HFFc6 (cell line): ENCODE results near the gene ZNF408. TPM values are rescaled to one million over a fixed set of nuclear protein-coding genes. Genes with fewer than 3 reads are reported as not detected.
A peak's percentile ranks its signal among the peaks of the same experiment; 100 is the strongest.

Experiments
- DNase-seq: peaks from one replicate; pipeline ENCODE4 v3.0.0-alpha.2; 2018
- H3K27ac Mint-ChIP-seq: 2 replicates; pipeline ENCODE4 v1.8.0; 2020; ENCODE audit warnings: mild to moderate bottlenecking, mixed read lengths
- H3K27me3 Mint-ChIP-seq: 2 replicates; pipeline ENCODE4 v1.8.0; 2021; ENCODE audit warnings: mild to moderate bottlenecking, moderate library complexity, mixed read lengths; ENCODE audit not compliant: insufficient read depth
- H3K36me3 Mint-ChIP-seq: 2 replicates; pipeline ENCODE4 v1.8.0; 2021; ENCODE audit warnings: low read depth, mixed read lengths
- H3K4me1 Mint-ChIP-seq: 2 replicates; pipeline ENCODE4 v1.8.0; 2020; ENCODE audit warnings: low read depth, mixed read lengths
- H3K4me3 Mint-ChIP-seq: 2 replicates; pipeline ENCODE4 v1.8.0; 2020; ENCODE audit warnings: mild to moderate bottlenecking, moderate library complexity, mixed read lengths
- H3K9me3 Mint-ChIP-seq: 2 replicates; pipeline ENCODE4 v1.8.0; 2020; ENCODE audit warnings: mild to moderate bottlenecking, mixed read lengths
- total RNA-seq, 6 experiments: library from RNA; stranded (reverse); fragmentation: NEBNext Ultra II Directional; extraction: Animal tissue kit (Norgen Biotek cat#: 25700); gene quantifications; 2 replicates in 1 of 6; 3 replicates in 5 of 6; pipeline ENCODE4 v1.2.3, GENCODE V29; 2021
- TF ChIP-seq, protein P1 (sequence below): fragments of 200-600 bp; sonication (generic); IDR thresholded peaks from 2 replicates; pipeline ENCODE4 v1.5.0; 2021; ENCODE audit warnings: antibody characterized with exemption, mild to moderate bottlenecking

Gene ZNF408
- total RNA-seq, 6 experiments from 2014 or later: 7.6 to 12.3 (median 9.0) TPM

DNA sequence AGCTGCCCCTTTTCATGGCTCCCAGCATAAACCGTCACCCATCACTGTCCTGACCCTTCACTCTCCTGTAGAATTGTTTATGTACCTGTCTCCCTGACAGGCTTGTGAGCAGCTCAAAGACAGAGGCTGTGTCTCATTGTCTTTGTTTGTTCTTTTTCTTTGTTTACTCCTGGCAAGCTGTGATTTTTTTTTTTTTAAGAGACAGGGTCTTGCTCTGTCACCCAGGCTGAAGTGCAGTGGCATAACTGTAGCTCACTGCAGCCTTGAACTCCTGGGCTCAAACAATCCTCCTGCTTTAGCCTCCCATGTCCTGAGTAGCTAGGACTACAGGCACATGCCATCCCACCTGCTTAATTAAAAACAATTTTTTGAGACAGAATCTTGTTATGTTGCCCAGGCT, 10.1 kb upstream of the ZNF408 start:
- Mint-ChIP-seq H3K4me3 (no peak overlapping the region), H3K4me1 (peaks cover 14% of the 10 kb centered on the region), H3K36me3 (peaks cover 32% of the 10 kb centered on the region; the same call in 1 of the 2 replicates), H3K27me3 (peaks cover 3% of the 10 kb centered on the region), H3K27ac (no peak overlapping the region), H3K9me3 (no peaks in the 10 kb centered on the region)
- TF ChIP-seq, protein P1, sequence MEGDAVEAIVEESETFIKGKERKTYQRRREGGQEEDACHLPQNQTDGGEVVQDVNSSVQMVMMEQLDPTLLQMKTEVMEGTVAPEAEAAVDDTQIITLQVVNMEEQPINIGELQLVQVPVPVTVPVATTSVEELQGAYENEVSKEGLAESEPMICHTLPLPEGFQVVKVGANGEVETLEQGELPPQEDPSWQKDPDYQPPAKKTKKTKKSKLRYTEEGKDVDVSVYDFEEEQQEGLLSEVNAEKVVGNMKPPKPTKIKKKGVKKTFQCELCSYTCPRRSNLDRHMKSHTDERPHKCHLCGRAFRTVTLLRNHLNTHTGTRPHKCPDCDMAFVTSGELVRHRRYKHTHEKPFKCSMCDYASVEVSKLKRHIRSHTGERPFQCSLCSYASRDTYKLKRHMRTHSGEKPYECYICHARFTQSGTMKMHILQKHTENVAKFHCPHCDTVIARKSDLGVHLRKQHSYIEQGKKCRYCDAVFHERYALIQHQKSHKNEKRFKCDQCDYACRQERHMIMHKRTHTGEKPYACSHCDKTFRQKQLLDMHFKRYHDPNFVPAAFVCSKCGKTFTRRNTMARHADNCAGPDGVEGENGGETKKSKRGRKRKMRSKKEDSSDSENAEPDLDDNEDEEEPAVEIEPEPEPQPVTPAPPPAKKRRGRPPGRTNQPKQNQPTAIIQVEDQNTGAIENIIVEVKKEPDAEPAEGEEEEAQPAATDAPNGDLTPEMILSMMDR: no peak
- DNase-seq: no peak

DNA sequence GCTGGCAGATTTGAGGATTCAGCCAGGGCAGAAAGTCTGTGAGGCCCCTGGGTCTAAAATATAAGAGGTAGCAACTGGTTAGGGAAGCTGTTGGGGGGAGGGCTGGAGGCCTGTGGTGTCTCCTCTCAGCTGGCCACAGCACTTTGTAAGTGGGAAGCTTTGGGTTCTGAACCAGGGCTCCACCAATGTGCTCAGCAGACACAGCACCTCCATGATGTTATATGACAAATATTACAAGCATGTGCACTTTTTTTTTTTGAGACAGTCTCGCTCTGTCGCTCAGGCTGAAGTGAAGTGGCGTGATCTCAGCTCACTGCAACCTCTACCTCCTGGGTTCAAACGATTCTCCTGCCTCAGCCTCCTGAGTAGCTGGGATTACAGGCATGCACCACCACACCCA, 8.4 kb upstream of the ZNF408 start:
- peaks cover 3% of the 10 kb centered on the region for H3K27me3 Mint-ChIP-seq
- no peak overlapping the region for H3K27ac Mint-ChIP-seq
- DNase-seq: no peak

DNA sequence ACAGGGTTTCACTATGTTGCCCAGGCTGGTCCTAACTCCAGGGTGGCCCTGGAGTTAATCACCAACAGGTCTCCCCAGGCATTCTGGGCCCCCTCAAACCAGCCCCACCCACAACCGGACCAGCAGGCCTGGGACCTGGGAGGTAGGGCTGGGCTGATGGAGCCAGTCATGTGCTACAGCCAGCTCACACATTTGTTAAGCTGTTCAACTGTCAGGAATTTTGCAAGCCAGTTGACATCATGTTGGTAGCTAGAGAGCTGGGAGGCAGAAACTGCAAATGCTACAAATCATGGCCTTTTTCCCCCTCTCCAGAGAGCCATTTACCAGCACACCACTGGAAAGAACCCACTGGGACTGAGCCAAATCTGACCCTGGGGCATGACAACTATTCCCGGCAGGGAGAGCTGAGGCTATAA, 7.2 kb upstream of the ZNF408 start:
- Mint-ChIP-seq H3K27ac (peak overlapping the region; percentile 48; the same call in 1 of the 2 replicates), H3K36me3 (peaks cover 13% of the 10 kb centered on the region), H3K4me1 (peaks cover 10% of the 10 kb centered on the region), H3K4me3 (no peak overlapping the region), H3K27me3 (no peaks in the 10 kb centered on the region; the same call in 1 of the 2 replicates), H3K9me3 (no peaks in the 10 kb centered on the region)
- DNase-seq: peak; percentile 8
- TF ChIP-seq, protein P1: no peak

More for the DNA sequence above, 8.4 kb upstream of the ZNF408 start:
- H3K4me3 Mint-ChIP-seq: no peak overlapping the region
- peaks cover 12% of the 10 kb centered on the region for H3K4me1 Mint-ChIP-seq
- H3K9me3 Mint-ChIP-seq: no peaks in the 10 kb centered on the region
- TF ChIP-seq, protein P1: no peak
- peaks cover 21% of the 10 kb centered on the region; the same call in 1 of the 2 replicates for H3K36me3 Mint-ChIP-seq

DNA sequence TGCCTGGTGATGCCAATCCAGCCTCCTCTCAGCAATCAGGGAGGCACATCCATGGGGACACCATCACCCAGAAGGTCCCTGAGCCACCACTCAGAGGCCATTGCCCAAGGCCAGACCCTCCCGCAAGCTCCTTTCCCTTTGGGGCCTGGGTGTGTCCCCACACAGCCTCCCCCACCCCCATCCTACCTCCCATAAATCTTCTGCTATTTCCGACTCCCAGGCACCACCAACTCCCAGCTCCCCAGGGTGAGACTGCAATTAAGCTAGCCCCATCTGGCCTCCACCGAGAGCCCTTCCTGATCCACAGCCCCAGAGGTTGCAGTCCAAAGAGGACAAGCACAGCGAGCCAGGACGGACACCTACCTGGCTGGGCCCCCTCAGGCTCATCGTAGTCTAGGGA, 6.8 kb upstream of the ZNF408 start:
- no peak for DNase-seq
- peak overlapping the region; percentile 48; the same call in 1 of the 2 replicates for H3K27ac Mint-ChIP-seq

DNA sequence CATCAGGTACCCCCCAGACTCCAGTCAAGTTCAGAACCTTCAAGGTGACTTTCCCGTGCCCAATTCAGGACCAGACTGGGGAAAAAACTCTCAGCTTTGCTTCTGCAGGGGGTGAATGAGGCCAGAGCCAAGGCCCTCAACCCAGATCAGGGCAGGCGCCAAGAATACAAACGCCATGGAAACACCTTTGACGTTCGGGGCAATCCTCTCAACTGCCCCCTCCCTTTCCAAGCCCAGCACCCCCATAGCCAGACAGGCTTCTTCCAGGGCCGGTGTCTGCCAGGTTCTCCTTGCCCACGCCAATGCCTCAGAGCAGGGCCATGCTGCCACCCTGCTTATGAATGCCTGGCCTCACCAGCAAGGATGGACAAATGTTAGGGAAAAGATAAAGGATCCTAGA, 6.2 kb upstream of the ZNF408 start:
- Mint-ChIP-seq H3K27me3 (no peaks in the 10 kb centered on the region; the same call in 1 of the 2 replicates), H3K36me3 (peaks cover 21% of the 10 kb centered on the region), H3K4me1 (peaks cover 17% of the 10 kb centered on the region), H3K4me3 (no peak overlapping the region), H3K9me3 (no peaks in the 10 kb centered on the region), H3K27ac (no peak overlapping the region)
- TF ChIP-seq, protein P1: no peak
- DNase-seq: no peak

More for the DNA sequence above, 6.8 kb upstream of the ZNF408 start:
- TF ChIP-seq, protein P1: no peak
- H3K4me3 Mint-ChIP-seq: no peak overlapping the region
- peaks cover 15% of the 10 kb centered on the region for H3K4me1 Mint-ChIP-seq
- no peaks in the 10 kb centered on the region for H3K9me3 Mint-ChIP-seq
- peaks cover 18% of the 10 kb centered on the region for H3K36me3 Mint-ChIP-seq
- no peaks in the 10 kb centered on the region; the same call in 1 of the 2 replicates for H3K27me3 Mint-ChIP-seq
